Measurements from ENCODE around the gene GATAD2A. TPM values are rescaled to one million over a fixed set of nuclear protein-coding genes. Genes with fewer than 3 reads are reported as not detected.

The GATAD2A gene
- total RNA-seq, 1 donor = 44.5 TPM

DNA sequence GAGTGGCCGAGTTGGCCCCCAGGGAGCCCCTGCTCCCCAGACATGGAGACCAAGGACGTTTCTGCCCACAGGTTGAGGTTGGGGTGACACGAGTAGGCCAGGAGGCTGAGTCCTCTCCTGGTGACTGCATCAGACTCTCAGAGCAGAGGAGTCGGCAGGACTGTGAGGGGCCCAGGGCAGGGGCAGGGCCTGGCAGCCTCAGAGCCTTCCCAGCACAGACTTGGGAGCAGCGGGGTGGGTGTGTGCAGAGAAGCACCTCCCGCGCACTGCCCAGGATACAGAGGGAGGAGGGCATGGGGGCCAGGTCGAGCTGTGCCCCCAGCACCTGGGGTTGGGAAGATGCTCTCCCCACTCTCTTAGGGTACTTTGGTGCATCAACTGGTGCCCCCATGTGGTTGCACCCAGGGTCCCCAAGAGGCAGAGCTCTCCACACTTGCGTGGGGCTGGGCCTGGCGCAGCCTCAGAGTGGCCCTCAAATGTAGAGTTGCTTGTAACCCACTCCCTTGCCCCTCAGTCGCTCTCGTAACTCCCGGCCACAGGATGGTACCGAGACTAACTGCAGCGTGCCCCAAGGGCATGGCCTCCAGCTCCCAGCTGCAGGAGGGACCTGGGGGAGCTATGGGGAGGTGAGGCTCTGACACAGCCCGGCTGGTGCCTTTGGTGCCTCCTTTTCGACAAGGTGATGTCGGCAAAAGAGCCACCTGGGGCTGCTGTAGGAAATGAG is 94.0 kb downstream of the GATAD2A start:
- TF ChIP-seq, protein P1, sequence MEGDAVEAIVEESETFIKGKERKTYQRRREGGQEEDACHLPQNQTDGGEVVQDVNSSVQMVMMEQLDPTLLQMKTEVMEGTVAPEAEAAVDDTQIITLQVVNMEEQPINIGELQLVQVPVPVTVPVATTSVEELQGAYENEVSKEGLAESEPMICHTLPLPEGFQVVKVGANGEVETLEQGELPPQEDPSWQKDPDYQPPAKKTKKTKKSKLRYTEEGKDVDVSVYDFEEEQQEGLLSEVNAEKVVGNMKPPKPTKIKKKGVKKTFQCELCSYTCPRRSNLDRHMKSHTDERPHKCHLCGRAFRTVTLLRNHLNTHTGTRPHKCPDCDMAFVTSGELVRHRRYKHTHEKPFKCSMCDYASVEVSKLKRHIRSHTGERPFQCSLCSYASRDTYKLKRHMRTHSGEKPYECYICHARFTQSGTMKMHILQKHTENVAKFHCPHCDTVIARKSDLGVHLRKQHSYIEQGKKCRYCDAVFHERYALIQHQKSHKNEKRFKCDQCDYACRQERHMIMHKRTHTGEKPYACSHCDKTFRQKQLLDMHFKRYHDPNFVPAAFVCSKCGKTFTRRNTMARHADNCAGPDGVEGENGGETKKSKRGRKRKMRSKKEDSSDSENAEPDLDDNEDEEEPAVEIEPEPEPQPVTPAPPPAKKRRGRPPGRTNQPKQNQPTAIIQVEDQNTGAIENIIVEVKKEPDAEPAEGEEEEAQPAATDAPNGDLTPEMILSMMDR (IDR thresholded peaks at IDR 0.05; ENCODE audit: insufficient read depth, low read depth, low read length) = no peak
- H3K4me3 ChIP-seq (ENCODE audit: low read depth, low read length) = no peak overlapping the region
- no peak for DNase-seq (ENCODE audit: low read depth)

DNA sequence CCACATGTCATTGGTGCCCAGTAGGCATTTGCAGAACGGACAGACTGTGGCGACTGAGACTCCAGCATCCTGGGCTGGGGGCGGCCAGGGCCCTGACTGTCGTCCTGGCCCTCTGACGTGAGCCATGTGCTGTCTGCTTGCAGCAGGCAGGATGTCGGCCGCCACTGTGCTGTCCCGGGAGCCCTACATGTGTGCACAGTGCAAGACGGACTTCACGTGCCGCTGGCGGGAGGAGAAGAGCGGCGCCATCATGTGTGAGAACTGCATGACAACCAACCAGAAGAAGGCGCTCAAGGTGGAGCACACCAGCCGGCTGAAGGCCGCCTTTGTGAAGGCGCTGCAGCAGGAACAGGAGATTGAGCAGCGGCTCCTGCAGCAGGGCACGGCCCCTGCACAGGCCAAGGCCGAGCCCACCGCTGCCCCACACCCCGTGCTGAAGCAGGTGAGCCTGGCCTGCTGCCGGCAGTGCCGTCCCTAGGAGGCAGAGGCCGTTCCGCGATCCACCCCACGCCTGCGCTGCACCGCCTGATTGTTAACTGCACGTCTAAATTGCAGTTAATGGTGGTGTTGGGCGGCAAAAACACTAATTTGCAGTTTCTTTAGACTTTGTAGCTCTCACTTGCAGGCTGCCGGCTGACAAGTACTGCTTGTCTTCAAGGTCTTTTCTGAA is 95.6 kb downstream of the GATAD2A start:
- no peak for DNase-seq (ENCODE audit: low read depth)
- TF ChIP-seq, protein P1 (IDR thresholded peaks at IDR 0.05; ENCODE audit: insufficient read depth, low read depth, low read length) = no peak
- H3K4me3 ChIP-seq (ENCODE audit: low read depth, low read length) = no peak overlapping the region

DNA sequence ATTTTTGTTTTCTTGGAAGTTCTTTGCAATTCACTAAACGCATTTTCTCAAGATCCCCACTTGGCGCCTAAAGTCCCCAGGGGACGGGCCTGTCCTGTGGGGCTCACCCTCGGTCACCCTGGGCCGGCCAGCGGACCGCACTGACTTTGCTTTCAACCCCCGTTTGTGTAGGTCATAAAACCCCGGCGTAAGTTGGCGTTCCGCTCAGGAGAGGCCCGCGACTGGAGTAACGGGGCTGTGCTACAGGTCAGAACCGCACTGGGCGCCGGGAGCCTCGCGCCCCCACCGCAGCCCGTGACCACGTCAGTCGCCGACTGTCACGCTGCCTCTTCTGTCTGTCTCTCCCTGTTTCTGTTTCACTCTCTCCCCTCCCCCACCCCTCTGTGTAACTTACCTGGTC is 96.3 kb downstream of the GATAD2A start:
- no peak for DNase-seq (ENCODE audit: low read depth)
- H3K4me3 ChIP-seq (ENCODE audit: low read depth, low read length) = no peak overlapping the region
- TF ChIP-seq, protein P1 (IDR thresholded peaks at IDR 0.05; ENCODE audit: insufficient read depth, low read depth, low read length) = no peak

DNA sequence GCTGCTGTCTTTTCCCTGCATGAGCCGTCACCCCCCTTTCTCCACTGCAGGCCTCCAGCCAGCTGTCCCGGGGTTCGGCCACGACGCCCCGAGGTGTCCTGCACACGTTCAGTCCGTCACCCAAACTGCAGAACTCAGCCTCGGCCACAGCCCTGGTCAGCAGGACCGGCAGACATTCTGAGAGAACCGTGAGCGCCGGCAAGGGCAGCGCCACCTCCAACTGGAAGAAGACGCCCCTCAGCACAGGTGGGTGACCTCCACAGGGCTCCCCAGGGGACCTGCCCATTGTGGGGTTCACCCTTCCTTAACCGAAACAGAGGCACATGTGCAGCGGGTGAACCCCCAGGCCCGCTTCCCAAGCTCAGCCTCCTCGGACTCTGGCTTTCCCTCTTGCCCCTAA is 96.8 kb downstream of the GATAD2A start:
- no peak overlapping the region for H3K4me3 ChIP-seq (ENCODE audit: low read depth, low read length)
- TF ChIP-seq, protein P1 (IDR thresholded peaks at IDR 0.05; ENCODE audit: insufficient read depth, low read depth, low read length) = no peak
- no peak for DNase-seq (ENCODE audit: low read depth)

DNA sequence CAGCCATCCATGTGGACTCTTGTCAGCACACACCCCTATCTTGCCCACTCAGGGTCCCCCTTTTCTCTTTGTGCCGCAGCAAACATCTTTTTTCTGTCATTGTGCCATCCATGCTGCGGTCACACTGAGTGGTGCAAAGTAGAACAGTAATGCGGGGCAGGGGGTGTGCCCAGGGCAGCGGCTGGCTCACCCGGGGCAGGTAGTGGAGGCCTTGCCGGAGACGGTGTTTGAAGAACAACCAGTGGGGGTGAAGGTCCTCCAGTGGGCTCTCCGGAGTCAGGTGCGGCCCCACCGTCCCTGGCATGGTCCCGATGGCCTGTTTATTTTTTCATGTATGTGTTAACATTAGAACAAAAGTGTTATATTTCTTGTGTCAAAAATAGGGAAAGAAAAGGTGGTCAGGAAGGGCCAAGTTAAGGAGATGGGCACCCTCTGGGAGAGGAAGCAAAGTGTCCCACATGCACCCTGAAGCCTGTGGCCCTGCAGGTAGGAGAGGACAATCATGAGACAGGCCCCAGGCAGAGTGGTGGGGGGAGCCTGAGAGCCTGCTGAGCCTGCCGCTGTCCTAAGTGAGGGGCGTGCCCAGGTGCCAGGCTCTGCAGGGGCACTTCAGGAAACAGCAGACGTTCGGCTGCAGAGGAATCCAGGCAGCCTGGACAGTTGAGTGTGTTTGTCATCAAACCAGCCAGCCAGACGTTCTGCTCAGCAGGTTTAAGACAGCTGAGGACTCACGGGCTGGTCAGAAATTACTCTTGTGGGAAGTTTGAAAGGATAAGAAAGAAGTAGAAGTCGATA is 97.5 kb downstream of the GATAD2A start:
- TF ChIP-seq, protein P1 (IDR thresholded peaks at IDR 0.05; ENCODE audit: insufficient read depth, low read depth, low read length) = no peak
- no peak overlapping the region for H3K4me3 ChIP-seq (ENCODE audit: low read depth, low read length)
- no peak for DNase-seq (ENCODE audit: low read depth)

DNA sequence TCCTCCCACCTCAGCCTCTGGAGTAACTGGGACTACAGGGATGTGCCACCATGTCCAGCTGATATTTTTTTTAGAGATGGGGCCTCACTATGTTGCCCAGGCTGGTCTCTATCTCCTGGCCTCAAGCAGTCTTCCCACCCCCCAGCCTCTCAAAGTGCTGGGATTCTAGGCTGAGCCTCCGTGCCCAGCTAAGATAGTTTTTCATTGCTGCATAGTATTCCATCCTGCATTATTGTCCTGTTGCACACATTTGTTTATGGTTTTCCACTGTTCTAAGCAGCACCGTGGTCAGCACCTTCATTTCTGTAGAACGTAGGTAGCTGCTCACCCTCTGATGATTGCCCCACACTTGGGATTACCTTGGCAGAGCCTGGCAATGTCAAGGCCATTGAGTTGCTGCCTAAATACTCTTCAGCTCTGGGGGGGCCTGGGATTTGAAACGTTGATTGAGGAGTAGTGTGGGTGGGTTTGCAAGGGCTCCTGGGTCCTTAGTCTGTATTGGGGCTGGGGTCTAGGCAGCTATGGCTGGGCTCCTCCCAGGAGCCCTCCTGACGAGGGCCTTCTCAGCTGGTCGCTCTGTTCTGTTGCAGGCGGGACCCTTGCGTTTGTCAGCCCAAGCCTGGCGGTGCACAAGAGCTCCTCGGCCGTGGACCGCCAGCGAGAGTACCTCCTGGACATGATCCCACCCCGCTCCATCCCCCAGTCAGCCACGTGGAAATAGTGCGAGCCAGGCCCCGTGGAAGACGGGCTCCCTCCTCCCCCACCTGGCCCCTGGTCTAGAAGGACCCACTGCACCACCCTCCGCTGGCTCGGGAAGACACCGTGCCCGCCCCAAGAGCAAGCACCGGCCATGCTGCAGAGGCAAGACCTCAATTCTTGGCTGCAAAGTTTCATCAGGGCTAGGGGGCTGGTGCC is 99.5 kb downstream of the GATAD2A start:
- no peak overlapping the region for H3K4me3 ChIP-seq (ENCODE audit: low read depth, low read length)
- DNase-seq (ENCODE audit: low read depth) = no peak
- TF ChIP-seq, protein P1 (IDR thresholded peaks at IDR 0.05; ENCODE audit: insufficient read depth, low read depth, low read length) = no peak

All from fibroblast of villous mesenchyme (primary cell).